ENCODE measurements around the gene TBX10.

Gene TBX10

GRCh38 chr11:67636962-67637361 lies 2.6 kb downstream of the TBX10 start:
- TF ChIP-seq, protein P1, sequence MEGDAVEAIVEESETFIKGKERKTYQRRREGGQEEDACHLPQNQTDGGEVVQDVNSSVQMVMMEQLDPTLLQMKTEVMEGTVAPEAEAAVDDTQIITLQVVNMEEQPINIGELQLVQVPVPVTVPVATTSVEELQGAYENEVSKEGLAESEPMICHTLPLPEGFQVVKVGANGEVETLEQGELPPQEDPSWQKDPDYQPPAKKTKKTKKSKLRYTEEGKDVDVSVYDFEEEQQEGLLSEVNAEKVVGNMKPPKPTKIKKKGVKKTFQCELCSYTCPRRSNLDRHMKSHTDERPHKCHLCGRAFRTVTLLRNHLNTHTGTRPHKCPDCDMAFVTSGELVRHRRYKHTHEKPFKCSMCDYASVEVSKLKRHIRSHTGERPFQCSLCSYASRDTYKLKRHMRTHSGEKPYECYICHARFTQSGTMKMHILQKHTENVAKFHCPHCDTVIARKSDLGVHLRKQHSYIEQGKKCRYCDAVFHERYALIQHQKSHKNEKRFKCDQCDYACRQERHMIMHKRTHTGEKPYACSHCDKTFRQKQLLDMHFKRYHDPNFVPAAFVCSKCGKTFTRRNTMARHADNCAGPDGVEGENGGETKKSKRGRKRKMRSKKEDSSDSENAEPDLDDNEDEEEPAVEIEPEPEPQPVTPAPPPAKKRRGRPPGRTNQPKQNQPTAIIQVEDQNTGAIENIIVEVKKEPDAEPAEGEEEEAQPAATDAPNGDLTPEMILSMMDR (IDR thresholded peaks at IDR 0.05), result no peak

- TF ChIP-seq, protein P1 (IDR thresholded peaks at IDR 0.05), result no peak
Measured at GRCh38 chr11:67635231-67635521, 4.4 kb downstream of the TBX10 start.

GRCh38 chr11:67634366-67635230 lies 5.0 kb downstream of the TBX10 start:
- TF ChIP-seq, protein P1 (IDR thresholded peaks at IDR 0.05), result no peak

DNA sequence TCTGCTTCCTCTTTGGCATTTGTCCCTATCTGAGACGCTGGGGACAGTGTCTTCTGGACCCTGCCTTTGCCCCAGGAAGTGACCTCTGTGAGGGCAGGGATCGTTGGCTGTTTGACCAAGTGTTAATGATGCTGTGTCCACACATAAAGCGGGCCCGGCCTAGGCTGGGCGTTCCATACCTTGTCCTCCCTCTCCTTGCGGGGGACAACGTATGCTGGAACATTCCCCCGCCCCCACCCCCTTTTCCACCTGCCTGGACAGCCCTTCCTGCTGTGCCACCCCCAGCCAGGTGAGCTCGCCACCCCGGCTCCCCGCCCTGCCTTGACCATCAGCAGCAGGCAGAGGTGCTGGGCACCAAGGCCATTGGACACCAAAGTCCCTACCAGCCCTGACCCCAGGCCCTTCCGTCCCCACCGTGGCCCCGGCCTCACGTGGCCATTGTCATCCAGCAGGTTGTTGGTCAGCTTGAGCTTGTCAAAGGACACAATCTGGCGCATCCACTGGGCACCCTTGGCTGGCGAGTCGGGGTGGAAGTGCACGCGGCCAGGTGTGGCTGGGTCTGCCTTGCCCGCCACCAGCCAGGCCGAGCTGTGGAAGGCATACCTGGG lies 5.7 kb downstream of the TBX10 start:
- TF ChIP-seq, protein P1 (IDR thresholded peaks at IDR 0.05), result no peak

- TF ChIP-seq, protein P1 (IDR thresholded peaks at IDR 0.05), result no peak
Measured at GRCh38 chr11:67632982-67633755, 6.4 kb downstream of the TBX10 start.

DNA sequence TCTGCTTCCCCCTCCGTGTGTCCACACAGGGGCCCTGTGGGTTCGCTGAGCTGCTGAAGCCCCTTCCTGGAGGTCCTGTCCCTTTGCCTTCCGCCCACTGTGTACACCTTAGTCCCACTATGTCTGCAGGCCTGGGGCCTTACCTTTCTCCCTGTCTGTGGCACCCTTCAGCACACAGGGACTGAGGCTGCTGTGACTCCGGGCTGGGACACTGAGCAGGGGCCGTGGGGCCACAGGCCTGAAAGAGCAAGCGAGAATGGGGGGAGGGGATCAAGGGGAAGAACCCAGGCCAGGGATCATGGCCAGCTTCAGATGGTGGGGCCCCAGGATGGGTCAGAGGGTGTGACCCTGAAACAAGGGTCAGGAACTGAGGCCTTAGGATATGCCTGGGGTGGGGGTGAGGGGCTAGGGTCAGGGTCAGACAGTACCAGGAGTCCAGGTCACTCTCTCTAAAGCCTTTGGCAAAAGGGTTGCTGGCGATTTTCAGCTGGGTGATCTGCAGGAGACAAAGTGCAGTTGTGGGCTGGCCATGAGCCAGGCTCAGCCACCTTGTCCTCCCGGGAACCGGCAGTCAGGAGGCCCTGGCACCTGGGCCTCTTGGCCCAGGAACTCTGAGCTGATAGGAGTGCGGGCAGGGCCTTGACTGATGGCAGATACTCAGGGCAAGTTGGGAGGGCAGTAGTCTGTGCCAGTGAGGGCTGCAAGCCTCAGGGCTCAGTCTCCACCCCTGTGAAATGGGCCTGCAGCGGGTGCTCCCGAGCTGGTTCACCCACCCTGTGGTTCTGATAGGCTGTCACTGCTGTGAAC lies 7.2 kb downstream of the TBX10 start:
- TF ChIP-seq, protein P1 (IDR thresholded peaks at IDR 0.05), result no peak

- TF ChIP-seq, protein P1 (IDR thresholded peaks at IDR 0.05), result no peak
Measured at GRCh38 chr11:67631853-67632174, 7.7 kb downstream of the TBX10 start.
